ENCODE measurements around the gene AMN.

AMN gene

GRCh38 chr14:102878970-102879460 lies 43.4 kb upstream of the AMN start:
- TF ChIP-seq SIN3A (IDR thresholded peaks at IDR 0.05; ENCODE audit: borderline replicate concordance, insufficient read depth, low read length) (no peak), POLR2AphosphoS5 (IDR thresholded peaks at IDR 0.05; ENCODE audit: low read depth, low read length) (no peak), TAF1 (IDR thresholded peaks at IDR 0.05; ENCODE audit: borderline replicate concordance, insufficient read depth, low read length) (no peak), FOXP2 (optimal IDR thresholded peaks at IDR 0.05; ENCODE audit: borderline replicate concordance, extremely low read depth, extremely low read length, insufficient read depth) (no peak)
- TF ChIP-seq, protein P1, sequence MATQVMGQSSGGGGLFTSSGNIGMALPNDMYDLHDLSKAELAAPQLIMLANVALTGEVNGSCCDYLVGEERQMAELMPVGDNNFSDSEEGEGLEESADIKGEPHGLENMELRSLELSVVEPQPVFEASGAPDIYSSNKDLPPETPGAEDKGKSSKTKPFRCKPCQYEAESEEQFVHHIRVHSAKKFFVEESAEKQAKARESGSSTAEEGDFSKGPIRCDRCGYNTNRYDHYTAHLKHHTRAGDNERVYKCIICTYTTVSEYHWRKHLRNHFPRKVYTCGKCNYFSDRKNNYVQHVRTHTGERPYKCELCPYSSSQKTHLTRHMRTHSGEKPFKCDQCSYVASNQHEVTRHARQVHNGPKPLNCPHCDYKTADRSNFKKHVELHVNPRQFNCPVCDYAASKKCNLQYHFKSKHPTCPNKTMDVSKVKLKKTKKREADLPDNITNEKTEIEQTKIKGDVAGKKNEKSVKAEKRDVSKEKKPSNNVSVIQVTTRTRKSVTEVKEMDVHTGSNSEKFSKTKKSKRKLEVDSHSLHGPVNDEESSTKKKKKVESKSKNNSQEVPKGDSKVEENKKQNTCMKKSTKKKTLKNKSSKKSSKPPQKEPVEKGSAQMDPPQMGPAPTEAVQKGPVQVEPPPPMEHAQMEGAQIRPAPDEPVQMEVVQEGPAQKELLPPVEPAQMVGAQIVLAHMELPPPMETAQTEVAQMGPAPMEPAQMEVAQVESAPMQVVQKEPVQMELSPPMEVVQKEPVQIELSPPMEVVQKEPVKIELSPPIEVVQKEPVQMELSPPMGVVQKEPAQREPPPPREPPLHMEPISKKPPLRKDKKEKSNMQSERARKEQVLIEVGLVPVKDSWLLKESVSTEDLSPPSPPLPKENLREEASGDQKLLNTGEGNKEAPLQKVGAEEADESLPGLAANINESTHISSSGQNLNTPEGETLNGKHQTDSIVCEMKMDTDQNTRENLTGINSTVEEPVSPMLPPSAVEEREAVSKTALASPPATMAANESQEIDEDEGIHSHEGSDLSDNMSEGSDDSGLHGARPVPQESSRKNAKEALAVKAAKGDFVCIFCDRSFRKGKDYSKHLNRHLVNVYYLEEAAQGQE (IDR thresholded peaks at IDR 0.05; ENCODE audit: insufficient read depth in 1 of 2, low read depth in 2 of 2, low read length in 2 of 2) = no peak

GRCh38 chr14:102882226-102882906 lies 40.1 kb upstream of the AMN start:
- no peak for TF ChIP-seq TAF1 (IDR thresholded peaks at IDR 0.05; ENCODE audit: borderline replicate concordance, insufficient read depth, low read length)
- no peak for TF ChIP-seq POLR2AphosphoS5 (IDR thresholded peaks at IDR 0.05; ENCODE audit: low read depth, low read length)
- TF ChIP-seq SIN3A (IDR thresholded peaks at IDR 0.05; ENCODE audit: borderline replicate concordance, insufficient read depth, low read length) = no peak
- TF ChIP-seq, protein P1 (IDR thresholded peaks at IDR 0.05; ENCODE audit: insufficient read depth in 1 of 2, low read depth in 2 of 2, low read length in 2 of 2) = no peak
- no peak for TF ChIP-seq FOXP2 (optimal IDR thresholded peaks at IDR 0.05; ENCODE audit: borderline replicate concordance, extremely low read depth, extremely low read length, insufficient read depth)

DNA sequence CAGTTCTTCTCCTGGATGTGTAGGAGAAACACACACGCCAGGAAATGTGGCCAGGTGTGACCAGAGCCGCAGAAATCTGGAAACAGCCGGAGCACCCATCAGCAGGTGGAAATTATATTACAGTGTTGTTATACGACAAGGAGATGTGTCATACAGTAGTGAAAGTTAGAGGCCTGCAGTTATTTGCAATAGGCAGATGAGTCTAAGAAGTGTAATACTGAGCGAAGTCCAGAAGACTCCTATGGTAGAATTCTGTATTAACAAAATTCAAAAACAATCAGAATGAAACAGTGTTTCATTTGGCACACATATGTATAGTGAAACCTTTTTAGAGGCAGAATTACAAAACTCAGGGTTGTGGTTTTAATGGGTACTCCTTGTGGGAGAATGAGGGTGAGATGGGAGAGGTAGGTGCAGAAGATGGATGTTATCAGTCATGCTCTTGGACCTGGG lies 39.3 kb upstream of the AMN start:
- TF ChIP-seq POLR2AphosphoS5 (IDR thresholded peaks at IDR 0.05; ENCODE audit: low read depth, low read length) (no peak), TAF1 (IDR thresholded peaks at IDR 0.05; ENCODE audit: borderline replicate concordance, insufficient read depth, low read length) (no peak), SIN3A (IDR thresholded peaks at IDR 0.05; ENCODE audit: borderline replicate concordance, insufficient read depth, low read length) (no peak), FOXP2 (optimal IDR thresholded peaks at IDR 0.05; ENCODE audit: borderline replicate concordance, extremely low read depth, extremely low read length, insufficient read depth) (no peak)
- TF ChIP-seq, protein P1 (IDR thresholded peaks at IDR 0.05; ENCODE audit: insufficient read depth in 1 of 2, low read depth in 2 of 2, low read length in 2 of 2) = no peak

DNA sequence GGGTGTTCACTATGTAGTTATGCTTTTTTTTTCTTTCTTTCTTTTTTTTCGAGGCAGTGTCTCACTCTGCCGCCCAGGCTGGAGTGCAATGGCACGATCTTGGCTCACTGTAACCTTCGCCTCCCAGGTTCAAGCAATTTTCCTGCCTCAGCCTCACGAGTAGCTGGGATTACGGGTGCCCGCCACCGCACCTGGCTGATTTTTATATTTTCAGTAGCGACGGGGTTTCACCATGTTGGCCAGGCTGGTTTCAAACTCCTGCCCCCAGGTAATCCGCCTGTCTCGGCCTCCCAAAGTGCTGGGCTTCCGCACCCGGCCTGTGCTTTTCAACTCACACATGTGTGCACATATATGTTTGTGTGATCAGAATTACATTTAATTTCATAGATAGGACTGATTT lies 38.9 kb upstream of the AMN start:
- TF ChIP-seq, protein P1 (IDR thresholded peaks at IDR 0.05; ENCODE audit: insufficient read depth in 1 of 2, low read depth in 2 of 2, low read length in 2 of 2) = no peak
- no peak for TF ChIP-seq SIN3A (IDR thresholded peaks at IDR 0.05; ENCODE audit: borderline replicate concordance, insufficient read depth, low read length)
- no peak for TF ChIP-seq FOXP2 (optimal IDR thresholded peaks at IDR 0.05; ENCODE audit: borderline replicate concordance, extremely low read depth, extremely low read length, insufficient read depth)
- TF ChIP-seq TAF1 (IDR thresholded peaks at IDR 0.05; ENCODE audit: borderline replicate concordance, insufficient read depth, low read length) = no peak
- TF ChIP-seq POLR2AphosphoS5 (IDR thresholded peaks at IDR 0.05; ENCODE audit: low read depth, low read length) = no peak

Data from PFSK-1 (cell line).